Ovary (tissue), 3 donors: ENCODE results near the gene MAGEA1.

Experiments
- EP300 ChIP-seq: sonication (generic); formaldehyde crosslinking; IDR thresholded peaks from one replicate; pipeline ENCODE4 v1.6.1; 2017; ENCODE audit warnings: antibody characterized with exemption
- POLR2A ChIP-seq: fragments of 450-650 bp; IDR thresholded peaks from one replicate; pipeline ENCODE4 v1.6.1; 2017; ENCODE audit warnings: antibody characterized with exemption, mild to moderate bottlenecking, moderate library complexity
- TF ChIP-seq, protein P1 (sequence below), 3 donors: fragments of 450-650 bp in 2 of 3; fragments of 200-600 bp in 1 of 3; IDR thresholded peaks; one replicate each; pipeline versions ENCODE4 v1.5.1 to v1.8.0; 2016 to 2022; ENCODE audit warnings: antibody characterized with exemption in 3 of 3, mild to moderate bottlenecking in 1 of 3
- donor health status: DM: no; HTN: no; CAD: no.

DNA sequence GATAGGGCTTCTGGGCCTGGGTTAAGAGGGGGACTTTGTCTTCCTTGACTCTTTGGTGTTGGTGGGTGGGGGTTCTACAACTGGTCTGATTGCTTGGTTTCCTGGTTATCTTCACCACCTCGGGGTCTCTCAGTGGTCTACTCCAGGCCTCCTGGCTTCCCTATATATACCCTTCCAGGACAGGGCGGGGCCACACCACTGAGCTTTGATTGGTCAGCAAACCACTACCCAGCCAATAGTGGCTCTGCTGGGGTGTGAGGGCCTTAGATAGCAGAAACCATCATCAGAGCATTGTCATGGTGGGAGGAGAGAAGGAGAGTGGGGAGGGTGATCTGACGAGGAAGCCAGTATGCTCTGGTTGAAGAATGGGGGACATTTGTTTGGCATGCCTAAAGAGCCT is 14.4 kb upstream of the MAGEA1 start:
- TF ChIP-seq, protein P1, sequence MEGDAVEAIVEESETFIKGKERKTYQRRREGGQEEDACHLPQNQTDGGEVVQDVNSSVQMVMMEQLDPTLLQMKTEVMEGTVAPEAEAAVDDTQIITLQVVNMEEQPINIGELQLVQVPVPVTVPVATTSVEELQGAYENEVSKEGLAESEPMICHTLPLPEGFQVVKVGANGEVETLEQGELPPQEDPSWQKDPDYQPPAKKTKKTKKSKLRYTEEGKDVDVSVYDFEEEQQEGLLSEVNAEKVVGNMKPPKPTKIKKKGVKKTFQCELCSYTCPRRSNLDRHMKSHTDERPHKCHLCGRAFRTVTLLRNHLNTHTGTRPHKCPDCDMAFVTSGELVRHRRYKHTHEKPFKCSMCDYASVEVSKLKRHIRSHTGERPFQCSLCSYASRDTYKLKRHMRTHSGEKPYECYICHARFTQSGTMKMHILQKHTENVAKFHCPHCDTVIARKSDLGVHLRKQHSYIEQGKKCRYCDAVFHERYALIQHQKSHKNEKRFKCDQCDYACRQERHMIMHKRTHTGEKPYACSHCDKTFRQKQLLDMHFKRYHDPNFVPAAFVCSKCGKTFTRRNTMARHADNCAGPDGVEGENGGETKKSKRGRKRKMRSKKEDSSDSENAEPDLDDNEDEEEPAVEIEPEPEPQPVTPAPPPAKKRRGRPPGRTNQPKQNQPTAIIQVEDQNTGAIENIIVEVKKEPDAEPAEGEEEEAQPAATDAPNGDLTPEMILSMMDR (IDR thresholded peaks at IDR 0.05) = no peak
- TF ChIP-seq EP300 (no peak), POLR2A (no peak)
